Upper lobe of left lung (tissue), 6 donors: ENCODE measurements around the gene OTOG. TPM values are rescaled to one million over a fixed set of nuclear protein-coding genes. Genes with fewer than 3 reads are reported as not detected.
A peak's percentile ranks its signal among the peaks of the same experiment; 100 is the strongest.
"Not testable (repeated sequence)": the region's sequence is repeated elsewhere in the genome, so short reads cannot be mapped to it uniquely, and the experiment has no call there.

Experiments used
- ATAC-seq, 2 donors: fragments of 200-7000 bp; cut with Tn5 transposase; one replicate each; pipeline ENCODE4 v1.9.1; 2022; ENCODE audit warnings: mild to moderate bottlenecking in 2 of 2, moderate library complexity in 2 of 2; ENCODE audit not compliant: low FRiP score in 2 of 2
- DNase-seq, 2 donors: peaks; one replicate each; pipeline ENCODE4 v3.0.0-alpha.2; 2019 to 2020
- H3K27ac ChIP-seq, 4 donors: fragments of 200-600 bp; sonication (generic); one replicate each; pipeline ENCODE4 v1.5.1; 2016 to 2019
- H3K27me3 ChIP-seq, 4 donors: fragments of 200-600 bp; sonication (generic); one replicate each; pipeline ENCODE4 v1.5.1; 2017 to 2019
- H3K36me3 ChIP-seq, 4 donors: fragments of 200-600 bp; sonication (generic); one replicate each; pipeline ENCODE4 v1.5.1; 2016 to 2019
- H3K4me1 ChIP-seq, 4 donors: fragments of 200-600 bp; sonication (generic); one replicate each; pipeline ENCODE4 v1.5.1; 2018 to 2019
- H3K4me3 ChIP-seq, 4 donors: fragments of 200-600 bp; sonication (generic); one replicate each; pipeline ENCODE4 v1.5.1; 2017 to 2019; ENCODE audit warnings: mild to moderate bottlenecking in 2 of 4, moderate library complexity in 1 of 4
- H3K9me3 ChIP-seq, 4 donors: fragments of 200-600 bp; sonication (generic); one replicate each; pipeline ENCODE4 v1.5.1; 2018 to 2019
- CTCF ChIP-seq, 6 experiments: fragments of 450-650 bp in 4 of 6; fragments of 200-600 bp in 2 of 6; sonication (generic) in 2 of 6; IDR thresholded peaks; one replicate each; pipeline ENCODE4 v1.5.1; 2016 to 2019; ENCODE audit warnings: antibody characterized with exemption in 6 of 6
- EP300 ChIP-seq, 4 donors: sonication (generic); formaldehyde crosslinking; IDR thresholded peaks; one replicate each; pipeline ENCODE4 v1.5.1; 2017; ENCODE audit warnings: antibody characterized with exemption in 4 of 4, control low read depth in 2 of 4
- POLR2A ChIP-seq, 4 donors: fragments of 450-650 bp; IDR thresholded peaks; one replicate each; pipeline ENCODE4 v1.5.1; 2016 to 2017; ENCODE audit warnings: antibody characterized with exemption in 4 of 4, mild to moderate bottlenecking in 2 of 4
- POLR2AphosphoS5 ChIP-seq, 2 donors: sonication (generic); formaldehyde crosslinking; IDR thresholded peaks; one replicate each; pipeline ENCODE4 v1.5.1; 2017; ENCODE audit warnings: antibody characterized with exemption in 2 of 2
- WGBS, 2 donors: methylation state at CpG; one replicate each; pipeline ENCODE4 v1.1.5; 2017 to 2018; 5-methylcytosine and 5-hydroxymethylcytosine counted together
- total RNA-seq, 6 donors: library from RNA; depleted of rRNA in 4 of 6; stranded (reverse); fragments of >200 nt in 4 of 6; gene quantifications; one replicate each; pipeline versions ENCODE4 v1.1.0 to v1.2.1, GENCODE V29; 2016 to 2021
- donor health status: DM: no; HTN: no; CAD: no; lungs with moderate emphysema.
- donor health status: DM: no; HTN: yes; CAD: no; lungs with severe emphysema.

OTOG gene
- total RNA-seq, 6 donors from 2014 or later = not detected

- H3K9me3 ChIP-seq = no peaks in the 10 kb centered on the region
- H3K27me3 ChIP-seq = no peaks in the 10 kb centered on the region
- H3K36me3 ChIP-seq = no peaks in the 10 kb centered on the region
- WGBS, 2 donors = 86 to 89% methylated on average over 4 of the region's 5 CpGs
- DNase-seq = no peak
- H3K27ac ChIP-seq = no peak overlapping the region
- no peaks in the 10 kb centered on the region for H3K4me1 ChIP-seq
- TF ChIP-seq EP300 (IDR thresholded peaks at IDR 0.05) (no peak), POLR2A (IDR thresholded peaks at IDR 0.05) (no peak), POLR2AphosphoS5 (IDR thresholded peaks at IDR 0.05) (no peak), CTCF (IDR thresholded peaks at IDR 0.05) (no peak)
- ATAC-seq = no peak
- H3K4me3 ChIP-seq = no peak overlapping the region
Observed at GRCh38 chr11:17613428-17613962, 66.4 kb downstream of the OTOG start.

GRCh38 chr11:17613983-17614382, 66.9 kb downstream of the OTOG start:
- no peaks in the 10 kb centered on the region for H3K27me3 ChIP-seq
- WGBS, 2 donors = 92 to 93% methylated on average over 5 of the region's 5 CpGs

GRCh38 chr11:17622711-17623110, 75.7 kb downstream of the OTOG start:
- H3K4me1 ChIP-seq, H3K27me3 ChIP-seq, H3K36me3 ChIP-seq, H3K27ac ChIP-seq, H3K4me3 ChIP-seq, ATAC-seq, DNase-seq: not testable (repeated sequence)
- peaks cover 0 to 17% (median 2%) of the 10 kb centered on the region in 4 donors for H3K9me3 ChIP-seq
- 91 to 94% methylated on average over 4 of the region's 4 CpGs for WGBS, 2 donors

More at GRCh38 chr11:17613983-17614382, 66.9 kb downstream of the OTOG start:
- no peaks in the 10 kb centered on the region for H3K36me3 ChIP-seq
- no peak overlapping the region for H3K27ac ChIP-seq
- H3K9me3 ChIP-seq = peaks cover 0 to 3% (median under 1%) of the 10 kb centered on the region in 4 donors
- TF ChIP-seq CTCF (IDR thresholded peaks at IDR 0.05) (no peak), EP300 (IDR thresholded peaks at IDR 0.05) (no peak), POLR2AphosphoS5 (IDR thresholded peaks at IDR 0.05) (no peak), POLR2A (IDR thresholded peaks at IDR 0.05) (no peak)
- no peaks in the 10 kb centered on the region for H3K4me1 ChIP-seq
- no peak overlapping the region for H3K4me3 ChIP-seq
- ATAC-seq (no peak), DNase-seq (no peak)

GRCh38 chr11:17629113-17629512, 82.1 kb downstream of the OTOG start:
- no peaks in the 10 kb centered on the region for H3K36me3 ChIP-seq
- no peaks in the 10 kb centered on the region for H3K9me3 ChIP-seq
- ATAC-seq = peak in 1 of 2 donors; percentile 14
- DNase-seq = no peak
- H3K27ac ChIP-seq = no peak overlapping the region
- no peaks in the 10 kb centered on the region for H3K27me3 ChIP-seq
- H3K4me1 ChIP-seq = no peaks in the 10 kb centered on the region
- no peak overlapping the region for H3K4me3 ChIP-seq
- WGBS, 2 donors = 88 to 100% methylated on average over 2 to 5 of the region's 5 CpGs
- no peak for TF ChIP-seq POLR2AphosphoS5 (IDR thresholded peaks at IDR 0.05)
- no peak for TF ChIP-seq POLR2A (IDR thresholded peaks at IDR 0.05)
- TF ChIP-seq CTCF (IDR thresholded peaks at IDR 0.05) = no peak
- no peak for TF ChIP-seq EP300 (IDR thresholded peaks at IDR 0.05)

- H3K27me3 ChIP-seq = no peaks in the 10 kb centered on the region
- no peaks in the 10 kb centered on the region for H3K4me1 ChIP-seq
- DNase-seq = no peak
- H3K36me3 ChIP-seq = no peaks in the 10 kb centered on the region
- TF ChIP-seq CTCF (IDR thresholded peaks at IDR 0.05) (no peak), EP300 (IDR thresholded peaks at IDR 0.05) (no peak), POLR2AphosphoS5 (IDR thresholded peaks at IDR 0.05) (no peak), POLR2A (IDR thresholded peaks at IDR 0.05) (no peak)
- 76 to 90% methylated on average over 2 of the region's 2 CpGs for WGBS, 2 donors
- H3K27ac ChIP-seq = no peak overlapping the region
- H3K4me3 ChIP-seq = no peak overlapping the region
- H3K9me3 ChIP-seq = no peaks in the 10 kb centered on the region
- ATAC-seq = no peak
Observed at GRCh38 chr11:17630936-17631335, 83.9 kb downstream of the OTOG start.
